ENCODE measurements around the gene SMARCAL1.
A peak's percentile ranks its signal among the peaks of the same experiment; 100 is the strongest.
"Not testable (repeated sequence)": the region's sequence is repeated elsewhere in the genome, so short reads cannot be mapped to it uniquely, and the experiment has no call there.

SMARCAL1 gene

GRCh38 chr2:216412022-216412999 is at the start of gene SMARCAL1:
TSS of gene SMARCAL1 (plus strand) at chr2:216412484. CDS start at chr2:216414705, 2,221 bp downstream.
- peak; percentile 91 for DNase-seq (ENCODE audit: low read depth)

- DNase-seq (ENCODE audit: low read depth) = no peak
Observed at GRCh38 chr2:216362730-216363129, 49.6 kb upstream of the SMARCAL1 start.

- DNase-seq (ENCODE audit: low read depth) = no peak
Observed at GRCh38 chr2:216363221-216363620, 49.1 kb upstream of the SMARCAL1 start.

GRCh38 chr2:216365518-216365917 is 46.8 kb upstream of the SMARCAL1 start:
- no peak for DNase-seq (ENCODE audit: low read depth)

GRCh38 chr2:216366777-216367471 is 45.4 kb upstream of the SMARCAL1 start:
- no peak for DNase-seq (ENCODE audit: low read depth)

- no peak for DNase-seq (ENCODE audit: low read depth)
Observed at GRCh38 chr2:216369821-216370220, 42.5 kb upstream of the SMARCAL1 start.

GRCh38 chr2:216370961-216371712 is 41.1 kb upstream of the SMARCAL1 start:
- no peak for DNase-seq (ENCODE audit: low read depth)

- DNase-seq (ENCODE audit: low read depth) = no peak
Observed at GRCh38 chr2:216371721-216372702, 40.3 kb upstream of the SMARCAL1 start, which contains the start of gene MARCHF4. TSS of gene MARCHF4 (minus strand) at chr2:216372483. CDS start at chr2:216370260, 2,223 bp downstream.

- DNase-seq (ENCODE audit: low read depth) = no peak
Observed at GRCh38 chr2:216372761-216373291, 39.5 kb upstream of the SMARCAL1 start.

GRCh38 chr2:216373896-216374295 is 38.4 kb upstream of the SMARCAL1 start:
- no peak for DNase-seq (ENCODE audit: low read depth)

- DNase-seq (ENCODE audit: low read depth) = no peak
Observed at GRCh38 chr2:216375286-216375685, 37.0 kb upstream of the SMARCAL1 start.

- DNase-seq (ENCODE audit: low read depth) = no peak
Observed at GRCh38 chr2:216379977-216380376, 32.3 kb upstream of the SMARCAL1 start.

GRCh38 chr2:216384409-216384808 is 27.9 kb upstream of the SMARCAL1 start:
- DNase-seq (ENCODE audit: low read depth) = not testable (repeated sequence)

- no peak for DNase-seq (ENCODE audit: low read depth)
Observed at GRCh38 chr2:216385478-216385877, 26.8 kb upstream of the SMARCAL1 start.

GRCh38 chr2:216387262-216387661 is 25.0 kb upstream of the SMARCAL1 start:
- no peak for DNase-seq (ENCODE audit: low read depth)

- no peak for DNase-seq (ENCODE audit: low read depth)
Observed at GRCh38 chr2:216388046-216388884, 24.0 kb upstream of the SMARCAL1 start.

- DNase-seq (ENCODE audit: low read depth) = no peak
Observed at GRCh38 chr2:216389570-216389969, 22.7 kb upstream of the SMARCAL1 start.

- DNase-seq (ENCODE audit: low read depth) = no peak
Observed at GRCh38 chr2:216391401-216391800, 20.9 kb upstream of the SMARCAL1 start.

- DNase-seq (ENCODE audit: low read depth) = no peak
Observed at GRCh38 chr2:216392018-216392562, 20.2 kb upstream of the SMARCAL1 start.
